ENCODE results near the gene DNTT.

DNA sequence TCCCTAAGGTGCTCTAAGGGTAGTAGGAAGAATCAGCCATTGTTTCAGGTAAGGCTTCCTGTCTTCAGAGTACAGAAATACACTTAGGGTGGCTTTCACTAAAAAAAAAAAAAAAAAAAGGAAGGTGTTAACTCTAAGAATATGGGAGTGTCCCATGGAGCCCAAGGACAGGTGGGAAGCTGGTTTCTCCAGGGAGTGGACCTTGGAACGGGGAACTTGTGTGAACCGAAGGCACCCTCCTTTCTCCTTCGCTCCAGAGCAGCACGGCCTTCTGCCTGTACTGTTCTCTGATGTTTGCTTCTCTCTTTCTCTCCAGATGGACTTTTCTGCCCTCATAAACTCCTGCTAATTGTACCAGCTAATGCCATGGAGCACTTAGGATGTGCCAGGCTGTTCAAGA is 48.3 kb downstream of the DNTT start:
- TF ChIP-seq, protein P1, sequence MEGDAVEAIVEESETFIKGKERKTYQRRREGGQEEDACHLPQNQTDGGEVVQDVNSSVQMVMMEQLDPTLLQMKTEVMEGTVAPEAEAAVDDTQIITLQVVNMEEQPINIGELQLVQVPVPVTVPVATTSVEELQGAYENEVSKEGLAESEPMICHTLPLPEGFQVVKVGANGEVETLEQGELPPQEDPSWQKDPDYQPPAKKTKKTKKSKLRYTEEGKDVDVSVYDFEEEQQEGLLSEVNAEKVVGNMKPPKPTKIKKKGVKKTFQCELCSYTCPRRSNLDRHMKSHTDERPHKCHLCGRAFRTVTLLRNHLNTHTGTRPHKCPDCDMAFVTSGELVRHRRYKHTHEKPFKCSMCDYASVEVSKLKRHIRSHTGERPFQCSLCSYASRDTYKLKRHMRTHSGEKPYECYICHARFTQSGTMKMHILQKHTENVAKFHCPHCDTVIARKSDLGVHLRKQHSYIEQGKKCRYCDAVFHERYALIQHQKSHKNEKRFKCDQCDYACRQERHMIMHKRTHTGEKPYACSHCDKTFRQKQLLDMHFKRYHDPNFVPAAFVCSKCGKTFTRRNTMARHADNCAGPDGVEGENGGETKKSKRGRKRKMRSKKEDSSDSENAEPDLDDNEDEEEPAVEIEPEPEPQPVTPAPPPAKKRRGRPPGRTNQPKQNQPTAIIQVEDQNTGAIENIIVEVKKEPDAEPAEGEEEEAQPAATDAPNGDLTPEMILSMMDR (optimal IDR thresholded peaks at IDR 0.05 in 1 of 3, IDR thresholded peaks at IDR 0.05 in 1 of 3, conservative IDR thresholded peaks at IDR 0.05 in 1 of 3; ENCODE audit: extremely low read depth in 1 of 3, insufficient read depth in 2 of 3, low read length in 3 of 3), result no peak
- no peak for TF ChIP-seq EZH2 (IDR thresholded peaks at IDR 0.05; ENCODE audit: low read length)
